ENCODE data around the gene COL24A1.

COL24A1 gene

DNA sequence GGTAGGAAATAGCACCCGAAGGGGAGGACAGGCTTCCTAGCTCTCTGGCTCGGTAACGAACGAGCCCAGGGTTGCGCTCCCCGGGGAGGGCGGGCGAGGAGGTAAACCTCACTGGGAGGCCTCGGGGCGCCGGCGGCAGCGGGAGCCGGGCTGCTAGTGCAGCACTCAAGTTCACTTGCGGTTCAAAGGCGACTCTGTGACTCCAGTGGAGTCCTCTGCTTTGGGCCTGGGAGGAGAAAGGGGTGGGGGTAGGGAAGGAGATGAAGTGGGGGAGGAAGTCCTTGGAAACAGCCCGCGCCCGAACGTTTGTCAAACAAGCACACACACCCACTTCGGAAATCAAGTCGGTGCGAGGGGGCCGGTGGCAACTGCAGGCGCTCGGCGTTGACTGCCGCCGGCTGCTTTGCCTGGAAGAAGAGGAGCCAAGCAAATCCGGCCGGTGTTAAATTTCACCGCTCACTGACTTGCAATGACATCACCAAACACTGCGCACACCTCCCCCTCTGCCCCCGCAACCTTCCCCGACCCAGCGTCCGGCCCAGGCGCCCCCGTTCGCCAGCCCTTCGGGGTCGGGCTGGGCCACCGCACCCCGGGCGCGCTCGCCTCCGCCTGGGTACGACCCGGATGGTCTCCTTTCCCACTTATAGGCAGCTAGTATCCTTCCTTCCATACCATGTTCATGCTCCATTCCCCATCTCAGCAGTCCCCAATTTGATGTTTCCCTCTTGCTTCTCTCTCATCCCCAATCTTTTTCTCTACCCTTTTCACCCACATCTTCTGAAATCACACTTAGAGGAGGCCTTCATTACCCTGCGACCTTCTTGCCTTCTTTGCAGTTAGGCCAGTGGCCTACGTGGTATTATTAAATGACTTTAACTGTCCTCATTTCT lies at the start of gene COL24A1:
Gene COL24A1, minus strand, starts transcription at position 207 of the 890 bp plus-strand sequence. CDS start 376 bp downstream, outside the sequence.
- no peak for DNase-seq (ENCODE audit: low read depth in 2 of 3, low spot score in 1 of 3)

DNA sequence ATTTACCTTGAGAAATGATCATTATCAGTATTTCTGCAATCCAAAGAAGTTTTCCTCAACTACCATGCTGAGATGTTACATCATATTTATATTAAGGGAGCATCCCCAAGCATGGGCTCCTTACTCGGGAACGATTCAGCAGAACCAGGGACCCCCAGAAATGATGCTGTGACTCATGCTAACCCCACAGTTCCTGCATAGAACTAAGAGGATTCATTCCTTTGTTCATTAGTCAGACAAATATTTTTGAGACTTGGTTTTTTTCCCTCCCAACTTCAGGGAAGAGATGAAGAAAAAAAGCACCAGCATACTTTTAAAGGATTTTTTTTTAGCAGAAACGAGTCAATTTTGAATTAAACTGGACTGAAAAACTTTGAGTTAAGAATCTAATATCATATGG lies 49.2 kb upstream of the COL24A1 start:
- DNase-seq (ENCODE audit: low read depth in 2 of 3, low spot score in 1 of 3), result no peak

DNA sequence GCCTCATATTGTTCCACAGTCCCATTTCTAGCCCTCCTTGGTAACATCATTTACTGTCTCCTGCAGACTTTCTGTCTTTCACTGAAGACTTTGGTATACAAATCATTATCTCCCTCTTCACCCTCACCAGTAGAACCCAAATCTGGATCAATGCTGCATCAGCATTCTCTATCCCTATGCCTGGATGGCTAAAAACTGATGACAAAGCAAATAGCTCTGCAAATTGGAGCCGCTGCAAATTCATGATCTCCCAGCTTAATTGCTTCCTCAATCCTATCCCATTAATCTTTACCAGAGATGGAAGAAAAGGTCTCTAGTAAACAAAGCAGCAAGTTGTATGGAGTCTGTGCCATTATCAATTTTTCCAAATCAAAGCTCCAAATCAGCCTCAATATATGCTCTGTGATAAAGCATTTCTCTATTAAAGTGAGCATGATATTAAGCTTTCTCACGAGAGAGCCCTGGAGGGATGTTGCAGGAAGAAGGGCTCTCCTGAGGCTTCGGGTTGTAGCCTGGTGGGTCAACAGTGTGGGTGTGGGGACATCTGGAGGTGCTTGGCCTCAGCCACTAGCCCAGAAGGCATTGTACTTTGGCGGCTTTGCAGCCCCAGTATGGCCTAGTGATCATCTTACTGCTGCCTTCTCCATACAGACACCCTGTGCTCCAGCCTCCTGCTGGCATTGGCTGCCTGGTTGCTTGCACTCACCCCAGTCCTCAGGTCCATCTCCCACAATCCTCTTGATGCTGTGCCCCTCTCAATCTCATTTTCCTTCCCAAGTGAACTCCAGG lies 46.2 kb upstream of the COL24A1 start:
- DNase-seq (ENCODE audit: low read depth in 2 of 3, low spot score in 1 of 3), result no peak

DNA sequence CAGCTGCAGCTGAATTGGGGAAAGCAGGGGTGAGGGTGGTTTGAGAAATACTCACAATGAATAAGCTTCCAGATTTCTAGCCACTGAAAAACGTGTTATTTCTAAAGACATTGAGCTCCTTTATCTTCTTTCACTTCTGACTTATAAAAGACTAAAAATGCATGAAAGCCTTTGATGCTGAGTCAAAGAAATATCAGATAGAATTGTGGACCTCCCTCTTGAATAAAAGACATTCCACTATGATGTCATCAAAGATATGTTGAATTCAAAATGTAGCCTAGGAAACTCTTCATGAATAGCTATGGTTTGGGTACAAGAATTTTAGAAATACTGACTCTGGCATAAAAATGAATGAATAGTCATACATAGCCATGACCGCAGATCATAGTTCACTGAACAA lies 44.7 kb upstream of the COL24A1 start:
- no peak for DNase-seq (ENCODE audit: low read depth in 2 of 3, low spot score in 1 of 3)

DNA sequence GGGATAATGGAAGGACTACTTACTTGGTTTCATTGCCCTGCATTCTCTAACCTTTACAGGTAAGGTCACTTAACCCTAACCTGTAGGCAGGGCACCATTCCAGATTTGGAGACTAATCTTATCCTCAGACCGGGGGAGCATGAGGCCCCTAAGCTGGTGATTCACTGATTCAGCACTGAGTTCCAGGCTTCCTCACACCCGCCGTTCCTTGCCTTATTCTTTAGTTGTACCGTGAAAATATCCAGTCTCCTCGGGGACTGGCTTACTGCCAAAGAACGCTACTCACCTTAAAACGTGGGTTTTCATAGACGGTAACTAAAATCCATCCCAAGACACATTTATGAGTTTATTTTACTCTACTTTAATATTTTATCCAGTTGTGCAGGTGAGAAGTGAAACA lies 44.3 kb upstream of the COL24A1 start:
- no peak for DNase-seq (ENCODE audit: low read depth in 2 of 3, low spot score in 1 of 3)

DNA sequence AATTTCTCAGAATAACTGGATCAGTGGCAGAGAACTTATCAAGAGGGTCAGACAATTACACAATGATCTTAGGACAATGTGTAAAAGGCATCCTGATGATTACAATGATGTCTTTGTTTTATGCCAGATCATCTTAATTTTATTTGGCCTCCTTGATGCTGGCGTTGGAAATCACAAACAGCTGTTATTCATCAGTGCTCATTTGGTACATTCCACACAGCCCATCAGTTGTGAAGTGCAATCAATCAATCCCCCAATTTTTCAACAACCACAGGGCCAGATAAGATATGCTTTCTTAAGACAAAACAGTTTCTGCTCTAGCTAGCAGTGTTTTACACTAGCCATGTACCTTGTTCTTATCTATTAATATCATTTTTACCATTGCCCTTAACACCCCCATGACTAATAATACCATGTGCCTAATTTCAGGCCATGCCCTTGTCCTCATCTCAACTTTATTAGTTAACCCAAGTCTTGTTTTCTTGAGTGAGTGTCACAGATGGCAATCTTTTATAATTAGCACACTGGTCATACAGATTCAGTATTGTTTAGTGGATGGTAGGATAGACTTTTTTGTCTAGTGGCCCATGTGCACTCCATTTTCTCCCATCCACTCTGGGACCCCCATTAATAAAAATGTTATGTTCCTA lies 40.8 kb upstream of the COL24A1 start:
- DNase-seq (ENCODE audit: low read depth in 2 of 3, low spot score in 1 of 3), result no peak

DNA sequence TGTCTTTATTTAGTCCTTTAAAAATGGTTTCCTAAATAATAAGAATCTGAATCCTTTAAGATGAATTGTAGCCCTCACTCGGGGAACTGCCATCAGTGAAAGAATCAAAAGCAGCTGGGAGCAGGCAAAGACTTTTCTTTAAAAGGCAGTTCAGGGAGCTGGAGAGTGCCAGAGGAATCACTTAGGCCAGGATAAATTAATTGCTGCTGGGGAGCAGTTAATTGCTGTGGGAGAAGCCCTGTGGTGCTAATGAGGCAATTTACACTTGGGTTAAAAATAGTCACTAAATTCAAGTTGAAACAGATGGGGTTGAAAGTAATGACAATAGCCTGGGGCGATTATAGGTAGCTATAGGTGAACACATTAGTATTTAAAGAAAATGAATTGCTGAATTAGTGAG lies 38.7 kb upstream of the COL24A1 start:
- DNase-seq (ENCODE audit: low read depth in 2 of 3, low spot score in 1 of 3), result no peak

DNA sequence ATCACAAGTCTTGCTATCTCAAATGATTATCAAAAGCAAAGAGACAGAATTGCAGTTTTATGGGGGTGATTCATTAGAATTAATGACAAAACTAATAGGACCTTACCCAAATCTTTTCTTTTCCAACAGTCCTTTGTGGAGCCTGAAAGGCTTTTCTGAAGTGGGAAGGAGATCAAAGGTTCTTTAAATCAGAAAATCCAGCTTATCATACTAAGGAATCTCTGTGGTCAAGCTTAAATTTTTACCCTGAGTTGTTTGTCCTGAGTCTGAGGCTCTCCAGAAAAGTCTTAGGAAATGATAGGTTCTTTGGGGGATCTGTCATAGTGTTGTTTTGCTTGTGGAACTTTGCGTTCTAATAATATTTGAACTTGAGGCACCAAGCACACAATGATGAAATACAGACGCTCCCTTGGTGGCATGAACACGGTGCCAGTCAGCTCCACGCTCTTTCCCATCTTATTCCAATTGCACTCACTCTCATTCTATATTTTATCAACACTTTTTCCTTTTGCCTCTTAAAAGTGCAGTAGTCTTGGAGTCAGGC lies 38.0 kb upstream of the COL24A1 start:
- DNase-seq (ENCODE audit: low read depth in 2 of 3, low spot score in 1 of 3), result no peak

DNA sequence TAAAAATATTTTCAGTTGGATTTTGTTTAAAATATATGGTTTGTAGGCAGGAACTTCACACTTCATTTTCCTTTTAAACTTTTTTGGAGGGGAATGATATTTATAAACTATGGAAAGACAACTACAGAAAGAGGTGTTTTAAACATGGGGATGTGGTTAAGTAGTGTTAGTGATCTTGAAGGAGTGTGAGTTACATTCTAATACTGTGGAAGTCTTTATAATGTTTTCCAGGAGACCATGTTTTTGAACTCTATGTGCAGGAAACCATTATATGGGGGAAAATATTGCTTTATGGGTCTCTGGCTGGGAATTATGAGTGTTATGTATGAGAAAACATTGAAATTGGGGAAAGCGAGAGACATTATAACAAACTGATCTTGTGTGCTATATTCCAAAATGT lies 35.8 kb upstream of the COL24A1 start:
- DNase-seq (ENCODE audit: low read depth in 2 of 3, low spot score in 1 of 3), result no peak

DNA sequence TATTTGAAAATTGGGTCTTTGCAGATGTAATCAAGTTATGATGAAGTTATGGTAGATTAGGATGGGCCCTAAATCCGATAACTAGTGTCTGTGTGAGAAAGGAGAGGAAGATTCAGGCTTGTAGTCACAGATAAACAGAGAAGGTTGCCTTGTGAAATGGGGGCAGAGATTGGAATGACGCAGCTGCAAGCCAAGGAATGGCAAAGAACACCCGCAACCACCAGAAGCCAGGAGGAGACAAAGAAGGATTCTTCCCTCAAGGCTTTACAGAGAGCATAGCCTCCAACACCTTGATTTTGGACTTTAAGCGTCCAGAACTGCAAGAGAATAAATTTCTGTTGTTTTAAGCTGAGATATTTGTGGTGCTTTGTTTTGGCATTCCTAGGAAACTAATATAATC lies 35.4 kb upstream of the COL24A1 start:
- DNase-seq (ENCODE audit: low read depth in 2 of 3, low spot score in 1 of 3), result no peak

DNA sequence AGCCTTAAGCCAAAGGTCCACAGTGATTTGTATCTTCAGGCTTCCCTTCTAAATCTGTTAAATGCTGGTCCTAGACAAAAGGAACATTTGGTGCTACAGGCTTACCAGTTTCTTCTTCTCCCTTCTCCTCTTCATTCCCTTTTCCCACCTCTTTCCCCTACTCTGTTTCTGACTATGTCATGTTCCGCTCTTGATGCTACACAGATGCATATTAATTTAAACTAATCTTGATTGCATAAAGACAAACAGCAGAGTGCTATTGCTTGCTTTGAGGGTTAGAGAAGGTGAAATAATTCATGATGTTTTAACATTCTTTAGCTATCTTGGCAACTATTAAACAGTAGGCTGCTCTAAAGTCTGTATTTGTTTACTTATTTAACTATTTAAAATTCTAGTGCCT lies 34.3 kb upstream of the COL24A1 start:
- DNase-seq (ENCODE audit: low read depth in 2 of 3, low spot score in 1 of 3), result no peak

DNA sequence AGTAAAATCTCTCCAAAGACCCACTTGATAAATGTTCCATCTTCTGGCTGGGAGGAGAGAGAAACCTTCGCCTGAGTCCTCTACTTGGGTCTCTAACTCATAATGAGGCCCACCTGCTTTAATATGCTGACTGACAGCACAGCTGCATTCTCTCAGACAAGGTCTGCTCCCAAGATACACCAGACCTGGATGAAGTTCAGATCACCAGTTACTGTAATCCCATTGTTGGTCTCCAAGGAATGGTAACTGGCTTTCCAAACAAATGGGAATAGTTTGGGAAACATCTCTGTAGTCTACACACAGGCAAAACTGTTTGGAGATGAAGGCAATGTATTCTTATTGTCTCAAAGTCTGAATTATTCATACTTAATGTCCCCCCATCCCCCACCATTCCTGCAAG lies 27.9 kb upstream of the COL24A1 start:
- DNase-seq (ENCODE audit: low read depth in 2 of 3, low spot score in 1 of 3), result no peak

DNA sequence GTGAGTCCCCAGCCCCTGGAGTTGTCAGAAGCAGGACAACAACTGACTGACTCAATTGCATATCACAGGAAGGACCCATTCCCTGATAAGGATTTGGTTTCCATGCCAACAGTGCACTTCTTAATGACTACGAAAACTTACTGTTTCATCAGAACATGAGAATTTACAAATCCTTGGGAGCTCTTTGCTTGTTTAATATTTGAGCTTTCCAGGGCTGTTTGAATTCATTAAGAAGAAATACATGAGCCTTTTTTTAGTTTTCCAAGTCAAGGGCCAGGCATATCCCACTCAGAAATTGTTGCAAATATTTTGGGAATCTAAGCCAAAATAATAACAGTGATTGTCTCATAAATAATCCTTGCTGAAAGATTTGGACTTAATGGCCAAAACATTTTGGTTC lies 27.2 kb upstream of the COL24A1 start:
- no peak for DNase-seq (ENCODE audit: low read depth in 2 of 3, low spot score in 1 of 3)

DNA sequence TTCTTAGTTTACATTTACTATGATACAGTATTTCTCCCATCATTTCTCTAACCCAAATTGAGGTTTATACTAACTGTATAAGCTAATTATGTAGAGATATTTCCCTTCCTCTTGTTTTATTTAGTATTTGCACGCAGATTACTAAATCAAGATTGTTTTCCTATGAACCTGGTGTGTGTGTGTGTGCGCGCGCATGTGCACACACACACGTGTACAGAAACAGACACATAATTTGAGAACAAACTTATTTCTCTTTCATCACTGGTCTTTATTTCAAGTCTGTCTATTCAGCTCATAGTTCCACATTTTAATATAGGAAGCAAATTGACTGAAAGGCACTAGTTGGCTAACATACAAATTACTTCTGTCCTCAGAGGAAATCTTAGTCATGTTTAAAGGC lies 19.7 kb upstream of the COL24A1 start:
- no peak for DNase-seq (ENCODE audit: low read depth in 2 of 3, low spot score in 1 of 3)

DNA sequence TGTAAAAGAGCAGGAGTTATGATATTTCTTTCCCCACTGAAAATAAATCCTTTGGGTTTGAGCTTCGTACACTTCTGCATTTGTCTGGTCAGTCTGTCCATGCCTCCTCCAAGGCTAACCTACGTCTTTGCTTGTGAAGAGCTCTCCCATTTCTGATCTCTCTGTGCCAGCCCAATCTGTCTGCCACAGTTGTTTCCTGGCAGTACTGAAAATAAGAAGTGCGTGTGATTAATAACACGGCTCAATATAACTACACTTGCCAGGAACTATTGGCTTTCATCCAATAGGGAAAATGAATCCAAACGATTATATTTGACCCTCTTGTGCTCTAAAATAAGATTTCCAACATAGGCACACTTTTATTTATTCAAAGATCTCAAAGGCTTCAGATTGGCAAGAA lies 19.2 kb upstream of the COL24A1 start:
- DNase-seq (ENCODE audit: low read depth in 2 of 3, low spot score in 1 of 3), result no peak

DNA sequence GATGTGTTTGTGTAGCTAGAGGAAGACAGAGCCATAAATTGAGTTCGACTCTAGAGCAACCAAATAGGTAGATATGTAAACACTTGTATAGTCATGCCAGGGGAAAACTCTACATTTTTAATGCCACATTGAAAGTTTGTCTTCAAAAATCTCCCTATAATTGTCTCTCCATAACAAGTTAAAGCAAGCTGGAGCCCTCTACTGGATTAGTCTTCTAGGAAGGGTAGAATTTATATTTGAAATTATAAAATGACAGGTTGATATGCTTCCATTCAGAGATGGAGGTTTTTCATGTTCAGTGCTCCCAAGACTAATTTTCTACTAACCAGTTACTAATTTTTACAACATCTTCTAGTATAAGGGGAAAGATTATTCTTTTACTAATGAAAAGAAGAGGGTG lies 13.1 kb upstream of the COL24A1 start:
- no peak for DNase-seq (ENCODE audit: low read depth in 2 of 3, low spot score in 1 of 3)

DNA sequence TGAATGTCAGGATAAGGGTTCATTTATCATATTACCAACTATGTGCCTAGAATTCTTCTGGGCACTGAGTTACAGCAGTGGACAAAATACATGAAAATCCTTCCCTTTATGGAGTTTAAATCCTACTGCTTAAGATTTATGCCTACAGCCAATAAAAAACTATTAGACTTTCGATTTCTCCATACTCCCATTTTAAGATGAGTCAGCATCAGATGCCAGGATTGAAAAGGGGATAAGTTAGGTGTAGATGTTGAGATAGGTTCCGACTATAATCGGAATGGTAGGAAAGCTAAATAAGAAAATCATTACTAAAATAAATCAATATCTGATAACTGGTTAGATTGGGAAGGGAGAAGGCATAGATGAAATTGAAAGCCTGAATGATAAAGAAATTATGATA lies 3.2 kb upstream of the COL24A1 start:
- DNase-seq (ENCODE audit: low read depth in 2 of 3, low spot score in 1 of 3), result no peak

DNA sequence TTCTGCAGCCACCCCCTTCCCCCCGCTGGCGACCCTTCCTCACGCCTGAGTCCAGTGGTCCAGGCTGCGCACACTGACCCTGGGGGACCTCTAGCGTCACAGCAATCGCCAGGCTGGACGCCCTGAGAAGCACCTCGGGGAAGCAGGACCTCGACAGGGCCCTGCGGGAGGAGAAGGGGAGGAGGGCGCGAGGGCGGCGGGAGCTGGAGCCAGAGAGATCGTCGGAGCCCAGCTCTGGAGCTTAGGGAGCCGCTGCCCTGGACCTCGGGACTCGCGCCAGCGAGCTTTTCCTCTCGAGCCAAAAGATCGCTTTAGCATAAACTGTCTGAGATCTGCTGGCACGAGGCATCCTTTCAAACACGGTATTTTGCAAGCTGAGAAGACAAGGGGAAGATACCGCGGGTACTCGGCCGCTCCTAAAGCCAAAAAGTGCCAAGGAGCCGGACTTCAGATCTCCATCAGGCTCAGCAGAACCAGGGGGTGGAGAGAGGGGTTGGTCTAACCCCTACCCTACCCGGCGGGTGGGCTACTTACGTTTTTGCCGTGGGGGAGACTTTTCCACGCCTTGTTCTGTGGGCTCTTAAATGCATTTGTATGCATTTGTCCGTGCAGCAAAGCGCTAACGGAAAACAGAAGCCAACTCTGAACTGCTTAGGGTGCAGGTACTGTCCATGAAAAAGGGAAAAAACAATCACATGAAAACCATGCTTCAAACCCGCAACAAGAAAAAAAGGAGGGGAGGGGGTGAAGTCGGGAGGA lies 586 bp downstream of the COL24A1 start:
- DNase-seq (ENCODE audit: low read depth in 2 of 3, low spot score in 1 of 3), result no peak

DNA sequence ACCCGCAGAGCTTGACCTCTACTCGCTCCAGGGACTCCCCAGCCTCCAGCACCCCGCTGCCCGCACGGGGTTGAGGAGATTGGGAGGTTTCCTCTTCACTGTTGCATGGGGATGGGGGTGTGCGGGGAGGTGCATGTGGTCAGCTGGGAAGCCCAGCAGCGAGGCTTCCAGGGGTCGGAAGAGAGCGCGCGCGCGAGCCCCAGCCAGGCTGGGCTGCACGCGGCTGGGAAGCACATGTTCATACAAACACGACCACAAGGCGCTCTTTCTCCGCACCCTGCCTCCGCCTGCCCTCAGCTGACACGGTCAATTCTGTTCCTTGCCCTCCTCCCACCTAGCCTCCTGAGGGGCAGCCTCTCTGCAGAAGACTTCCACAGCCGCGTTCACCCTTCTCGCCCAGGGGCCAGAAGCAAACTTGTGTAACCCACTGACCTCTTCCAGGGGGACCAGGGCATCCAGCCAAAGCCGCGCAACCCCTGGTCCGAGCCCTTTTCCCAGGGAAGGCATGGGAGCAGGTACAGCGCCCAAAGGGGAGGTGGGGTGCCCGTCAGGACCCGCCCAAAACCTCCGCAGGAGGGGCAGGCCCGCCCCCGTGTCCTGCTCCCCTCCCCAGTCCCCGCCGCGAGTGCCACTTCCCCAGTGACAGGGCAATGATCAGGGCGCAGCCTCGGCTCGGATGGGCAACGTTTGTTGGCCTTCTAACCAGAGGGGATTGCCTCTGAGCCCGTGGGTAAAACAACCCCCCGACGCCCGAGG lies 1.3 kb downstream of the COL24A1 start:
- no peak for DNase-seq (ENCODE audit: low read depth in 2 of 3, low spot score in 1 of 3)

DNA sequence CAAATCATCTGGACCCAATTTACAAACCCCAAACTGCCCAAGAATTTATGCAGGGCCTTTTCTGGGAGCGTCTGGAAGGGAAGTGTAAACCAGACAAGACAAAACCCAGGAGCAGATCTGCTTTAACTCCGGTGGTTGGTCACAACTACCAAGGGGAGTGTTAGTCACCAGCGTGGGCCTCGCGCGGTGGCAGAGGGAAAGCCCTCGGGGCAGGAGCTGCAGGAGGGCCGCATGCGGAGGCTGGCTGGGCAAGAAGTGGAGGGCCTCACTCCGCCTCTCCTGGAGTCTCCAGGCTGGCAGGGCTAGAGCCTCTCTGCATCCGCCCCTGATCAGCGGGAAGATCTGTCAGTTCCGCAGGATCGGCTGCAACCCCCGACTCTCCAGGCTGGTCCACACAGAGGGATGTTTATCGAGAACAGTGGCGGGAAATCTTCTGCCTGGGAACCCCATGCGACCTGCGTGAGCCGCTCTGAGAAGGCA lies 2.0 kb downstream of the COL24A1 start:
- DNase-seq (ENCODE audit: low read depth in 2 of 3, low spot score in 1 of 3), result no peak

All from stimulated activated CD4-positive, alpha-beta T cell treated with anti-CD3 and anti-CD28 coated beads, Interleukin-12 subunit alpha, Interleukin-12 subunit beta, amount 100 ng/mL, for 48 hours (primary cell).